Measurements from ENCODE around the gene C17orf114.

C17orf114 gene

GRCh38 chr17:4807605-4808377 is 5.7 kb upstream of the C17orf114 start:
- Histone ChIP-seq H3K27ac (ENCODE audit: low read length) (no peak overlapping the region), H3K9ac (ENCODE audit: low read length) (peak overlapping the region; percentile 81), H2AFZ (ENCODE audit: low read depth, low read length) (no peak overlapping the region)

DNA sequence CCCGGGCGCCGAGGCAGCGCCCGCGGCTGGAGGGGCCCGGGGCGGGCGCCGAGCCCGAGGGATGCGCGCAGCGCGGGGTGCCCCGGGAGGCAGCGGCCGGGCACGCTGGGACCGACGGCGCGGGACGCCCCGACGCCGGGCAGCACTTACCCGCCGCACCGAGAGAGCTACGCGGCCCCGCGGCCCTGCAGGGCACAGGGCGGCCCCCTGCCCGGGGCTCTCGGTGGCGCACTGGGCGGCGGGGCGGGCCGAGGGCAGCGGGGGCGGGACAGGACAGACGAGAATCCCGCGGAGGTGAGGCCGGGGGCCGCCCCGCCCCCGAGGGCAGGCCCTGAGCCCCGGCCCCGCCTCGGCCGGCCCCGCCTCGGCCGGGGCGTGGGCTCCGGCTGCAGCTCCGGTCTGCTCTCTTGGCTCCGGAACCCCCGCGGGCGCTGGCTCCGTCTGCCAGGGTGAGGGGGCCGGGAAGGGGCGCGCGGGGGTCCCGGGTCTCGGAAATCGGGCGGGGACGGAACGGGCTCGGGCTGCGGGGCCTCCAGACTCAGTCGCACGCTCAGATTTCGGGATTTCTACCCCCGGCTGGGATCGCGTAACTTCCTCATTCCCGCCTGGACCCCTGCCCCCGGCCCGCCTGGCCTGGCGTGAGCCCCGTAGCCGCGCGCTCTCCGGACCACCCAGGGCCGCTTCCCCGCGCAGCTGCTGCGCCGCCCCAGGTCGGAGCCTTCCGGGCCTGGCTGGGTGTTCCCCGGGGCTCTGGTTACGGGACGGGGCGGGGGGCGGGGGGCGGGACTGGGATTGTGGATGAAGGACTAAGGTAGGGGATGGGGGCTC is 4.9 kb upstream of the C17orf114 start, which contains the start of gene PLD2:
Gene PLD2, plus strand, starts transcription at position 376 of the 828 bp plus-strand sequence. CDS start 621 bp downstream, outside the sequence.
- Histone ChIP-seq H2AFZ (ENCODE audit: low read depth, low read length) (peak within 1 kb of the TSS; percentile 74), H3K36me3 (replicated peaks; ENCODE audit: low read depth, low read length) (no peaks in the 10 kb centered on the region), H3K4me1 (ENCODE audit: low read length) (peaks cover 9% of the 10 kb centered on the region), H3K4me3 (ENCODE audit: low read length) (peak within 1 kb of the TSS; percentile 94), H3K27ac (ENCODE audit: low read length) (no peak within 1 kb of the TSS), H4K20me1 (ENCODE audit: insufficient read depth, low read length) (no peaks in the 10 kb centered on the region), H3K79me2 (ENCODE audit: low read length) (no peaks in the 10 kb centered on the region), H3K9ac (ENCODE audit: low read length) (peak within 1 kb of the TSS; percentile 81), H3K4me2 (ENCODE audit: low read length) (peak within 1 kb of the TSS; percentile 91), H3K9me3 (ENCODE audit: insufficient read depth, low read length) (no peaks in the 10 kb centered on the region), H3K27me3 (ENCODE audit: low read depth, low read length) (no peaks in the 10 kb centered on the region)
- TF ChIP-seq CTCF (IDR thresholded peaks at IDR 0.05; ENCODE audit: low read depth, low read length), result no peak
- TF ChIP-seq EZH2phosphoT487 (IDR thresholded peaks at IDR 0.05; ENCODE audit: low read depth), result no peak

More at GRCh38 chr17:4807605-4808377, 5.7 kb upstream of the C17orf114 start:
- H3K36me3 ChIP-seq (replicated peaks; ENCODE audit: low read depth, low read length), result no peaks in the 10 kb centered on the region
- TF ChIP-seq CTCF (IDR thresholded peaks at IDR 0.05; ENCODE audit: low read depth, low read length) (no peak), EZH2phosphoT487 (IDR thresholded peaks at IDR 0.05; ENCODE audit: low read depth) (no peak)
- H3K4me3 ChIP-seq (ENCODE audit: low read length), result peak overlapping the region; percentile 94
- peak overlapping the region; percentile 68 for H3K4me2 ChIP-seq (ENCODE audit: low read length)
- H4K20me1 ChIP-seq (ENCODE audit: insufficient read depth, low read length), result no peaks in the 10 kb centered on the region
- H3K9me3 ChIP-seq (ENCODE audit: insufficient read depth, low read length), result no peaks in the 10 kb centered on the region
- H3K27me3 ChIP-seq (ENCODE audit: low read depth, low read length), result no peaks in the 10 kb centered on the region
- no peaks in the 10 kb centered on the region for H3K79me2 ChIP-seq (ENCODE audit: low read length)
- peaks cover 9% of the 10 kb centered on the region for H3K4me1 ChIP-seq (ENCODE audit: low read length)

GRCh38 chr17:4806456-4806776 is 4.3 kb upstream of the C17orf114 start:
- peak overlapping the region; percentile 62 for H3K9ac ChIP-seq (ENCODE audit: low read length)

More at GRCh38 chr17:4806456-4806776, 4.3 kb upstream of the C17orf114 start:
- no peaks in the 10 kb centered on the region for H3K79me2 ChIP-seq (ENCODE audit: low read length)
- peak overlapping the region; percentile 91 for H3K4me2 ChIP-seq (ENCODE audit: low read length)
- no peaks in the 10 kb centered on the region for H4K20me1 ChIP-seq (ENCODE audit: insufficient read depth, low read length)
- no peaks in the 10 kb centered on the region for H3K9me3 ChIP-seq (ENCODE audit: insufficient read depth, low read length)
- no peaks in the 10 kb centered on the region for H3K36me3 ChIP-seq (replicated peaks; ENCODE audit: low read depth, low read length)
- no peak for TF ChIP-seq EZH2phosphoT487 (IDR thresholded peaks at IDR 0.05; ENCODE audit: low read depth)
- no peak for TF ChIP-seq CTCF (IDR thresholded peaks at IDR 0.05; ENCODE audit: low read depth, low read length)
- no peak overlapping the region for H3K27ac ChIP-seq (ENCODE audit: low read length)
- H3K4me1 ChIP-seq (ENCODE audit: low read length), result peaks cover 9% of the 10 kb centered on the region
- H2AFZ ChIP-seq (ENCODE audit: low read depth, low read length), result peak overlapping the region; percentile 74
- H3K27me3 ChIP-seq (ENCODE audit: low read depth, low read length), result no peaks in the 10 kb centered on the region
- peak overlapping the region; percentile 94 for H3K4me3 ChIP-seq (ENCODE audit: low read length)
